GM19025 (cell line): ENCODE measurements around the gene ARNT2.

Experiments
- ATAC-seq: cut with Tn5 transposase; IDR thresholded peaks from one replicate; pipeline ENCODE4 v1.9.1; 2021; ENCODE audit warnings: mild to moderate bottlenecking, low read depth, moderate library complexity; ENCODE audit not compliant: unreplicated experiment

Gene ARNT2

GRCh38 chr15:80440024-80440423, 35.8 kb downstream of the ARNT2 start:
- no peak for ATAC-seq

- no peak for ATAC-seq
Measured at GRCh38 chr15:80441041-80441440, 36.9 kb downstream of the ARNT2 start.

GRCh38 chr15:80441714-80442113, 37.5 kb downstream of the ARNT2 start:
- ATAC-seq, result no peak

GRCh38 chr15:80442728-80443403, 38.7 kb downstream of the ARNT2 start:
- ATAC-seq, result no peak

- ATAC-seq, result no peak
Measured at GRCh38 chr15:80444680-80445251, 40.6 kb downstream of the ARNT2 start.

- no peak for ATAC-seq
Measured at GRCh38 chr15:80445300-80446041, 41.3 kb downstream of the ARNT2 start.

- ATAC-seq, result no peak
Measured at GRCh38 chr15:80447077-80447476, 42.9 kb downstream of the ARNT2 start.

GRCh38 chr15:80449825-80450224, 45.6 kb downstream of the ARNT2 start:
- no peak for ATAC-seq

- ATAC-seq, result no peak
Measured at GRCh38 chr15:80450811-80451321, 46.7 kb downstream of the ARNT2 start.

GRCh38 chr15:80452166-80452565, 48.0 kb downstream of the ARNT2 start:
- ATAC-seq, result no peak

GRCh38 chr15:80455051-80455648, 51.0 kb downstream of the ARNT2 start:
- ATAC-seq, result no peak

GRCh38 chr15:80455668-80456442, 51.7 kb downstream of the ARNT2 start:
- no peak for ATAC-seq

GRCh38 chr15:80456517-80457492, 52.6 kb downstream of the ARNT2 start:
- no peak for ATAC-seq

- no peak for ATAC-seq
Measured at GRCh38 chr15:80457896-80458295, 53.7 kb downstream of the ARNT2 start.

- ATAC-seq, result no peak
Measured at GRCh38 chr15:80458580-80458979, 54.4 kb downstream of the ARNT2 start.

- ATAC-seq, result no peak
Measured at GRCh38 chr15:80459380-80459779, 55.2 kb downstream of the ARNT2 start.

GRCh38 chr15:80459818-80460217, 55.6 kb downstream of the ARNT2 start:
- no peak for ATAC-seq

- no peak for ATAC-seq
Measured at GRCh38 chr15:80461356-80462095, 57.3 kb downstream of the ARNT2 start.

- no peak for ATAC-seq
Measured at GRCh38 chr15:80462111-80462510, 57.9 kb downstream of the ARNT2 start.
